Measurements from ENCODE around the gene TMEM42. TPM values are rescaled to one million over a fixed set of nuclear protein-coding genes. Genes with fewer than 3 reads are reported as not detected.

Gene TMEM42
- total RNA-seq, 2 donors from 2014 or later = 12.1 to 16.9 TPM

- H3K27me3 Mint-ChIP-seq (ENCODE audit: insufficient read depth) = no peaks in the 10 kb centered on the region
- no peak for DNase-seq
Measured at GRCh38 chr3:44825264-44825925, 36.3 kb upstream of the TMEM42 start.

DNA sequence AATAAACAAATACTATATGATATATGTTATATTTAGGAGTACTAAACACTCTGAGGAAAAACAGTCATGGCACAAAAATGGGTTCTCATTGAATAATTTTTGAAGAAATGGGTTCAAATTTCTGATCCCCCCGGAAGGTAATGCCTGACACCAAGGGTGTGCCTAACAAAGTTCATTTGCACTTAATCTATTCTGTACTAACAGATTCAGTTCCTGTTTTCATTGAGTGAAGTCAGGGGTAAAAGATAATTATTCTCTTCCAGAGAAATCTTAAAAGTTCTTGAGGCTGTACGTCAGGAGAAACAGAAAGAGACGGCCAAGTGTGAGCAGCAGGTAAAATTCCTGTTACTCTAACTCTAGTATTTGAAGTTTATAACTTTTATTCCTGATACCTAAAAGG is 34.5 kb upstream of the TMEM42 start:
- Mint-ChIP-seq H3K9me3 (peaks cover 22% of the 10 kb centered on the region), H3K36me3 (ENCODE audit: low read depth) (peaks cover 57% of the 10 kb centered on the region), H3K27me3 (ENCODE audit: insufficient read depth) (no peaks in the 10 kb centered on the region), H3K4me1 (no peaks in the 10 kb centered on the region), H3K27ac (no peak overlapping the region), H3K4me3 (no peak overlapping the region)
- H3K9me3 ChIP-seq (ENCODE audit: control insufficient read depth, low read length) = peaks cover 8% of the 10 kb centered on the region
- DNase-seq = no peak
- no peak overlapping the region for H3K27ac ChIP-seq (ENCODE audit: low read depth, low read length)
- TF ChIP-seq, protein P1, sequence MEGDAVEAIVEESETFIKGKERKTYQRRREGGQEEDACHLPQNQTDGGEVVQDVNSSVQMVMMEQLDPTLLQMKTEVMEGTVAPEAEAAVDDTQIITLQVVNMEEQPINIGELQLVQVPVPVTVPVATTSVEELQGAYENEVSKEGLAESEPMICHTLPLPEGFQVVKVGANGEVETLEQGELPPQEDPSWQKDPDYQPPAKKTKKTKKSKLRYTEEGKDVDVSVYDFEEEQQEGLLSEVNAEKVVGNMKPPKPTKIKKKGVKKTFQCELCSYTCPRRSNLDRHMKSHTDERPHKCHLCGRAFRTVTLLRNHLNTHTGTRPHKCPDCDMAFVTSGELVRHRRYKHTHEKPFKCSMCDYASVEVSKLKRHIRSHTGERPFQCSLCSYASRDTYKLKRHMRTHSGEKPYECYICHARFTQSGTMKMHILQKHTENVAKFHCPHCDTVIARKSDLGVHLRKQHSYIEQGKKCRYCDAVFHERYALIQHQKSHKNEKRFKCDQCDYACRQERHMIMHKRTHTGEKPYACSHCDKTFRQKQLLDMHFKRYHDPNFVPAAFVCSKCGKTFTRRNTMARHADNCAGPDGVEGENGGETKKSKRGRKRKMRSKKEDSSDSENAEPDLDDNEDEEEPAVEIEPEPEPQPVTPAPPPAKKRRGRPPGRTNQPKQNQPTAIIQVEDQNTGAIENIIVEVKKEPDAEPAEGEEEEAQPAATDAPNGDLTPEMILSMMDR (conservative IDR thresholded peaks at IDR 0.05) = no peak
- no peak overlapping the region for H3K9ac ChIP-seq (ENCODE audit: extremely low read depth, low read length, poor library complexity, severe bottlenecking)
- WGBS, 2 experiments (ENCODE audit: insufficient coverage in 1 of 2, insufficient read length in 1 of 2) = 100% methylated on average over 1 to 3 of the region's 3 CpGs
- no peaks in the 10 kb centered on the region for H3K4me1 ChIP-seq (ENCODE audit: control insufficient read depth, insufficient read depth, low read length)
- no peak overlapping the region for H3K4me3 ChIP-seq (ENCODE audit: low read length)
- peaks cover 71% of the 10 kb centered on the region for H3K36me3 ChIP-seq (ENCODE audit: control insufficient read depth, insufficient read depth, low read length)
- H3K27me3 ChIP-seq (ENCODE audit: control insufficient read depth, insufficient read depth, low read length, poor library complexity, severe bottlenecking) = no peaks in the 10 kb centered on the region

More at GRCh38 chr3:44825264-44825925, 36.3 kb upstream of the TMEM42 start:
- Histone ChIP-seq H3K36me3 (ENCODE audit: control insufficient read depth, insufficient read depth, low read length) (peaks cover 53% of the 10 kb centered on the region), H3K27ac (ENCODE audit: low read depth, low read length) (no peak overlapping the region), H3K9me3 (ENCODE audit: control insufficient read depth, low read length) (peaks cover 8% of the 10 kb centered on the region), H3K4me1 (ENCODE audit: control insufficient read depth, insufficient read depth, low read length) (no peaks in the 10 kb centered on the region), H3K27me3 (ENCODE audit: control insufficient read depth, insufficient read depth, low read length, poor library complexity, severe bottlenecking) (no peaks in the 10 kb centered on the region), H3K9ac (ENCODE audit: extremely low read depth, low read length, poor library complexity, severe bottlenecking) (no peak overlapping the region), H3K4me3 (ENCODE audit: low read length) (no peak overlapping the region)
- H3K9me3 Mint-ChIP-seq = peaks cover 33% of the 10 kb centered on the region
- WGBS, 2 experiments (ENCODE audit: insufficient coverage in 1 of 2, insufficient read length in 1 of 2) = 100% methylated on average over 1 to 2 of the region's 2 CpGs
- peaks cover 62% of the 10 kb centered on the region for H3K36me3 Mint-ChIP-seq (ENCODE audit: low read depth)
- H3K4me1 Mint-ChIP-seq = no peaks in the 10 kb centered on the region
- no peak overlapping the region for H3K27ac Mint-ChIP-seq
- no peak overlapping the region for H3K4me3 Mint-ChIP-seq
- TF ChIP-seq, protein P1 (conservative IDR thresholded peaks at IDR 0.05) = no peak

DNA sequence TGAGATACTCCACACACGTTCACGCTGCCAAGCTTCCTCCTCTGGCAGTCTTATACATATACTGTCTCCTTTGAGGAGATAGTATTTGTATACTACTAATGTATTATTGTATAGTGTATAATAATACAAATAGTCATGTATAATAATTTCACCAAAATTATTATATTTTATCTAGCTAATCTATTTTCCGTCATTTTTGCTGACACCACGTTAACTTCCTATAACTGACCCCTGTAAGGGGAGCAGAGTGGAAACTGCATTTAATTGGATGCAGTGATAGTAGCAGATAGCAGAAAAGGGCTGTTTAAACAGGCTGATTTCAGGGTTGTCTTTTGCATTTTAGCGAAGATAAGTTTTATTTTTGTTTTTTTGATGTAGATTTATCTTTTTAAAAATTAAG is 30.5 kb upstream of the TMEM42 start:
- Histone ChIP-seq H3K9ac (ENCODE audit: extremely low read depth, low read length, poor library complexity, severe bottlenecking) (no peak overlapping the region), H3K4me3 (ENCODE audit: low read length) (no peak overlapping the region), H3K36me3 (ENCODE audit: control insufficient read depth, insufficient read depth, low read length) (peaks cover 62% of the 10 kb centered on the region), H3K4me1 (ENCODE audit: control insufficient read depth, insufficient read depth, low read length) (no peaks in the 10 kb centered on the region), H3K27me3 (ENCODE audit: control insufficient read depth, insufficient read depth, low read length, poor library complexity, severe bottlenecking) (no peaks in the 10 kb centered on the region), H3K27ac (ENCODE audit: low read depth, low read length) (no peak overlapping the region), H3K9me3 (ENCODE audit: control insufficient read depth, low read length) (peaks cover 12% of the 10 kb centered on the region)
- Mint-ChIP-seq H3K4me3 (no peak overlapping the region), H3K27me3 (ENCODE audit: insufficient read depth) (no peaks in the 10 kb centered on the region), H3K27ac (no peak overlapping the region), H3K9me3 (peaks cover 4% of the 10 kb centered on the region), H3K36me3 (ENCODE audit: low read depth) (peaks cover 43% of the 10 kb centered on the region), H3K4me1 (no peaks in the 10 kb centered on the region)
- TF ChIP-seq, protein P1 (conservative IDR thresholded peaks at IDR 0.05) = no peak
- no peak for DNase-seq
- 99 to 100% methylated on average over 2 to 4 of the region's 5 CpGs for WGBS, 2 experiments (ENCODE audit: insufficient coverage in 1 of 2, insufficient read length in 1 of 2)
